ENCODE results near the gene PAX7.

PAX7 gene

GRCh38 chr1:18628511-18628910 lies 2.1 kb upstream of the PAX7 start:
- H3K27ac ChIP-seq, result no peak overlapping the region
- TF ChIP-seq CTCF (conservative IDR thresholded peaks at IDR 0.05), result no peak

GRCh38 chr1:18629659-18630510 lies 761 bp upstream of the PAX7 start:
- no peak for TF ChIP-seq CTCF (conservative IDR thresholded peaks at IDR 0.05)
- no peak overlapping the region for H3K27ac ChIP-seq

- no peak overlapping the region for H3K27ac ChIP-seq
- no peak for TF ChIP-seq CTCF (conservative IDR thresholded peaks at IDR 0.05)
Measured at GRCh38 chr1:18631496-18632217, 1.0 kb downstream of the PAX7 start.

GRCh38 chr1:18632218-18632588 lies 1.6 kb downstream of the PAX7 start:
- H3K27ac ChIP-seq, result no peak overlapping the region
- TF ChIP-seq CTCF (conservative IDR thresholded peaks at IDR 0.05), result no peak

GRCh38 chr1:18632783-18633421 lies 2.3 kb downstream of the PAX7 start:
- no peak overlapping the region for H3K27ac ChIP-seq
- no peak for TF ChIP-seq CTCF (conservative IDR thresholded peaks at IDR 0.05)

- TF ChIP-seq CTCF (conservative IDR thresholded peaks at IDR 0.05), result no peak
- no peak overlapping the region for H3K27ac ChIP-seq
Measured at GRCh38 chr1:18633422-18634155, 2.9 kb downstream of the PAX7 start.

- H3K27ac ChIP-seq, result no peak overlapping the region
- TF ChIP-seq CTCF (conservative IDR thresholded peaks at IDR 0.05), result no peak
Measured at GRCh38 chr1:18634276-18634675, 3.6 kb downstream of the PAX7 start.

All from VCaP (cell line).